H1 (cell line): ENCODE measurements around the gene NOD2. TPM values are rescaled to one million over a fixed set of nuclear protein-coding genes. Genes with fewer than 3 reads are reported as not detected.

Source experiments
- CTCF ChIA-PET: fragments of 300-600 bp; sonication (Branson Sonifier 250); formaldehyde crosslinking; loops from one replicate; lab custom pipeline; 2021; ENCODE audit not compliant: partially characterized antibody; lab: Charles Lee
- POLR2A ChIA-PET: fragments of 300-600 bp; sonication (Branson Sonifier 250); formaldehyde crosslinking; loops from one replicate; lab custom pipeline; 2021; ENCODE audit warnings: inconsistent platforms; ENCODE audit not compliant: partially characterized antibody; lab: Charles Lee
- DNase-seq, 2 experiments: peaks; one replicate each; pipeline versions ENCODE4 v3.0.0 to v3.0.0-alpha.2; 2010 to 2022; ENCODE audit warnings: low spot score in 2 of 2, low read depth in 1 of 2, mixed read lengths in 1 of 2
- FAIRE-seq: peaks from 2 replicates; lab custom pipeline; 2011; peaks lifted over from hg19 to GRCh38; lab: Jason Lieb, UNC
- H2AFZ ChIP-seq: 2 replicates; pipeline ENCODE4 v1.8.1; 2012; ENCODE audit warnings: low read length, inconsistent platforms
- H2AK5ac ChIP-seq: 2 replicates; pipeline ENCODE4 v1.6.1; 2013; ENCODE audit warnings: low read depth, low read length
- H2BK120ac ChIP-seq: replicated peaks from 2 replicates; pipeline ENCODE3; 2013; ENCODE audit warnings: low read depth, low read length, inconsistent platforms
- H2BK12ac ChIP-seq: 2 replicates; pipeline ENCODE4 v1.6.1; 2013; ENCODE audit warnings: low read depth, low read length
- H2BK15ac ChIP-seq: 2 replicates; pipeline ENCODE4 v1.6.1; 2013; ENCODE audit warnings: low read length
- H2BK20ac ChIP-seq: 2 replicates; pipeline ENCODE4 v1.6.1; 2013; ENCODE audit warnings: low read length
- H2BK5ac ChIP-seq: 2 replicates; pipeline ENCODE4 v1.6.1; 2013; ENCODE audit warnings: low read depth, low read length
- H3K14ac ChIP-seq: 2 replicates; pipeline ENCODE4 v1.6.1; 2013; ENCODE audit warnings: inconsistent platforms; ENCODE audit not compliant: insufficient read length
- H3K18ac ChIP-seq: 2 replicates; pipeline ENCODE4 v1.6.1; 2013; ENCODE audit warnings: low read length; ENCODE audit errors: extremely low read depth
- H3K23ac ChIP-seq: 2 replicates; pipeline ENCODE4 v1.6.1; 2013; ENCODE audit warnings: inconsistent platforms; ENCODE audit not compliant: insufficient read length
- H3K23me2 ChIP-seq: 2 replicates; pipeline ENCODE4 v1.6.1; 2013; ENCODE audit warnings: low read depth, low read length
- H3K27ac ChIP-seq: 2 replicates; pipeline ENCODE4 v1.6.1; 2011; ENCODE audit warnings: low read depth, low read length, inconsistent platforms
- H3K27me3 ChIP-seq, 4 experiments: replicated peaks in 1 of 4; 1 replicate in 1 of 4; 2 replicates in 3 of 4; pipeline versions ENCODE4 v1.6.1 to v1.8.1; 2011 to 2013; ENCODE audit warnings: low read length in 3 of 4, mild to moderate bottlenecking in 3 of 4, inconsistent platforms in 2 of 4, mixed read lengths in 2 of 4, moderate library complexity in 1 of 4; ENCODE audit not compliant: control insufficient read depth in 3 of 4, insufficient read depth in 3 of 4; ENCODE audit errors: extremely low read depth in 1 of 4
- H3K36me3 ChIP-seq, 4 experiments: 2 replicates each; pipeline versions ENCODE4 v1.6.1 to v1.8.1; 2011 to 2013; ENCODE audit warnings: mild to moderate bottlenecking in 4 of 4, low read length in 3 of 4, moderate library complexity in 2 of 4, control low read depth in 1 of 4, inconsistent platforms in 1 of 4; ENCODE audit not compliant: insufficient read depth in 4 of 4, control insufficient read depth in 2 of 4
- H3K4ac ChIP-seq: replicated peaks from 2 replicates; pipeline ENCODE3; 2013; ENCODE audit warnings: low read length, low read depth, mixed read lengths, inconsistent platforms; ENCODE audit not compliant: insufficient read length
- H3K4me1 ChIP-seq, 4 experiments: replicated peaks in 1 of 4; 1 replicate in 1 of 4; 2 replicates in 3 of 4; pipeline versions ENCODE4 v1.6.1 to v1.8.1; 2011 to 2013; ENCODE audit warnings: low read length in 3 of 4, inconsistent platforms in 2 of 4, mixed read lengths in 1 of 4; ENCODE audit not compliant: insufficient read depth in 4 of 4, control insufficient read depth in 3 of 4
- H3K4me2 ChIP-seq, 2 experiments: 2 replicates each; pipeline versions ENCODE4 v1.6.1 to v1.8.1; 2011 to 2013; ENCODE audit warnings: low read depth in 2 of 2, low read length in 2 of 2, control low read depth in 1 of 2, inconsistent platforms in 1 of 2, mild to moderate bottlenecking in 1 of 2; ENCODE audit not compliant: insufficient read depth in 1 of 2
- H3K4me3 ChIP-seq, 4 experiments: fragments of 200-600, 300-600 bp in 1 of 4; sonication (generic), shearing (Covaris generic), sonication (Bioruptor Twin) in 1 of 4; 2 replicates each; pipeline versions ENCODE4 v1.5.1 to v1.8.1; 2011 to 2016; ENCODE audit warnings: low read length in 4 of 4, low read depth in 3 of 4, control low read depth in 2 of 4, inconsistent platforms in 2 of 4, mild to moderate bottlenecking in 2 of 4, mixed read lengths in 1 of 4, moderate library complexity in 1 of 4; ENCODE audit not compliant: insufficient read depth in 2 of 4; ENCODE audit errors: extremely low read depth in 1 of 4
- H3K56ac ChIP-seq: replicated peaks from 2 replicates; pipeline ENCODE3; 2013; ENCODE audit warnings: low read depth, mild to moderate bottlenecking, mixed read lengths, low read length, inconsistent platforms; ENCODE audit not compliant: insufficient read length
- H3K79me1 ChIP-seq: 2 replicates; pipeline ENCODE4 v1.6.1; 2013; ENCODE audit warnings: low read depth, low read length, control low read depth
- H3K79me2 ChIP-seq, 2 experiments: 2 replicates each; pipeline versions ENCODE4 v1.6.1 to v1.8.1; 2012 to 2013; ENCODE audit warnings: low read length in 2 of 2, mild to moderate bottlenecking in 2 of 2, inconsistent platforms in 1 of 2; ENCODE audit not compliant: insufficient read depth in 2 of 2, control insufficient read depth in 1 of 2
- H3K9ac ChIP-seq, 4 experiments: replicated peaks in 1 of 4; 1 replicate in 1 of 4; 2 replicates in 3 of 4; pipeline versions ENCODE4 v1.6.1 to v1.8.1; 2011 to 2013; ENCODE audit warnings: low read depth in 3 of 4, low read length in 3 of 4, control low read depth in 2 of 4, mild to moderate bottlenecking in 2 of 4, moderate library complexity in 2 of 4, inconsistent platforms in 1 of 4; ENCODE audit errors: extremely low read depth in 1 of 4
- H3K9me3 ChIP-seq, 2 experiments: 2 replicates each; pipeline versions ENCODE4 v1.6.1 to v1.8.1; 2012 to 2013; ENCODE audit warnings: mild to moderate bottlenecking in 2 of 2, moderate library complexity in 2 of 2, control low read depth in 1 of 2, inconsistent platforms in 1 of 2, low read depth in 1 of 2, low read length in 1 of 2, mixed read lengths in 1 of 2; ENCODE audit not compliant: insufficient read depth in 2 of 2
- H4K20me1 ChIP-seq, 2 experiments: replicated peaks in 1 of 2; 2 replicates each; pipeline versions ENCODE3 to v1.8.1; 2011 to 2013; ENCODE audit warnings: inconsistent platforms in 2 of 2, low read length in 2 of 2, mild to moderate bottlenecking in 1 of 2; ENCODE audit not compliant: insufficient read depth in 2 of 2, control insufficient read depth in 1 of 2
- H4K5ac ChIP-seq: 2 replicates; pipeline ENCODE4 v1.6.1; 2013; ENCODE audit warnings: low read length, low read depth, mixed read lengths, inconsistent platforms; ENCODE audit not compliant: insufficient read length
- H4K8ac ChIP-seq: 2 replicates; pipeline ENCODE4 v1.8.0; 2013; ENCODE audit warnings: mild to moderate bottlenecking, moderate library complexity, low read length, inconsistent platforms; ENCODE audit not compliant: insufficient read depth; ENCODE audit errors: extremely low read depth
- H4K91ac ChIP-seq: replicated peaks from 2 replicates; pipeline ENCODE3; 2013; ENCODE audit warnings: low read length, mixed read lengths, inconsistent platforms; ENCODE audit not compliant: insufficient read length
- CTBP2 ChIP-seq: IDR thresholded peaks from 2 replicates; pipeline ENCODE4 v1.7.0; 2011; ENCODE audit warnings: borderline replicate concordance, mild to moderate bottlenecking, moderate library complexity, mixed read lengths, low read length; ENCODE audit not compliant: insufficient read depth, insufficient read length
- EP300 ChIP-seq, 2 experiments: IDR thresholded peaks; 1 replicate in 1 of 2; 2 replicates in 1 of 2; pipeline ENCODE4 v1.6.1; 2011 to 2012; ENCODE audit warnings: low read depth in 2 of 2, low read length in 2 of 2, mild to moderate bottlenecking in 2 of 2, borderline replicate concordance in 1 of 2, inconsistent platforms in 1 of 2, moderate library complexity in 1 of 2
- GABPA ChIP-seq: IDR thresholded peaks from 2 replicates; pipeline ENCODE4 v1.6.1; 2011; ENCODE audit warnings: mild to moderate bottlenecking, low read length, moderate library complexity, borderline replicate concordance; ENCODE audit not compliant: insufficient read depth
- HDAC2 ChIP-seq, 2 experiments: fragments of 300-600 bp in 1 of 2; sonication (generic) in 1 of 2; IDR thresholded peaks; 2 replicates each; pipeline ENCODE4 v1.6.1; 2011 to 2012; ENCODE audit warnings: low read depth in 2 of 2, low read length in 2 of 2, mild to moderate bottlenecking in 2 of 2, moderate library complexity in 2 of 2, borderline replicate concordance in 1 of 2, inconsistent platforms in 1 of 2
- JUN ChIP-seq: IDR thresholded peaks from 2 replicates; pipeline ENCODE4 v1.6.1; 2011; ENCODE audit warnings: low read depth, mild to moderate bottlenecking, improper control_type of control experiment, low read length
- MAX ChIP-seq: IDR thresholded peaks from 2 replicates; pipeline ENCODE4 v1.6.1; 2012; ENCODE audit warnings: inconsistent platforms
- RAD21 ChIP-seq, 2 experiments: IDR thresholded peaks in 1 of 2; conservative IDR thresholded peaks in 1 of 2; 2 replicates each; pipeline ENCODE4 v1.6.1; 2011; ENCODE audit warnings: low read depth in 2 of 2, low read length in 2 of 2, improper control_type of control experiment in 1 of 2, inconsistent platforms in 1 of 2, mild to moderate bottlenecking in 1 of 2, moderate library complexity in 1 of 2
- RNF2 ChIP-seq: fragments of 200-900, 300-1000 bp; sonication (generic); IDR thresholded peaks from 2 replicates; pipeline ENCODE4 v1.7.1; 2016; ENCODE audit warnings: borderline replicate concordance, low read depth, mild to moderate bottlenecking, antibody characterized with exemption, low read length; ENCODE audit not compliant: poor library complexity, severe bottlenecking; ENCODE audit errors: missing control alignments
- SP2 ChIP-seq: IDR thresholded peaks from 2 replicates; pipeline ENCODE4 v1.6.1; 2012; ENCODE audit warnings: mild to moderate bottlenecking, low read length, inconsistent platforms
- SP4 ChIP-seq: IDR thresholded peaks from 2 replicates; pipeline ENCODE4 v1.6.1; 2012; ENCODE audit warnings: low read length, inconsistent platforms
- WGBS, 2 experiments: shearing (Covaris generic) in 1 of 2; methylation state at CpG; one replicate each; pipeline versions ENCODE4 v1.1.6 to v1.1.7; 2013 to 2015; ENCODE audit warnings: low lambda C conversion rate in 2 of 2, mixed read lengths in 2 of 2, inconsistent platforms in 1 of 2, low coverage in 1 of 2, missing lambda C conversion rate in 1 of 2; ENCODE audit not compliant: insufficient replicate concordance in 2 of 2, insufficient coverage in 1 of 2, insufficient read length in 1 of 2; ENCODE audit errors: extremely low coverage in 1 of 2, missing lambda C conversion rate in 1 of 2; 5-methylcytosine and 5-hydroxymethylcytosine counted together
- polyA plus RNA-seq, 7 experiments: library from polyadenylated mRNA; depleted of rRNA in 3 of 7; stranded (reverse) in 5 of 7; unstranded in 2 of 7; fragments of >200 nt in 5 of 7; fragments of 200-250 nt in 2 of 7; gene quantifications; 1 replicate in 5 of 7; 2 replicates in 1 of 7; 4 replicates in 1 of 7; pipeline versions ENCODE4 v1.2.1 to v1.2.3, GENCODE V29; 2011 to 2013; ENCODE audit warnings: missing spikeins in 2 of 7, mixed read lengths in 2 of 7
- total RNA-seq: library from RNA; stranded (reverse); fragmentation: NEBNext Ultra II Directional; extraction: Animal tissue kit (Norgen Biotek cat#: 25700); gene quantifications from 2 replicates; pipeline ENCODE4 v1.2.1, GENCODE V29; 2021

NOD2 gene
- total and polyA plus RNA-seq, 2 of the 8 experiments (the other 6 are each of a cell fraction or from before 2014, with no cell fraction given): 0.37 to 0.42 TPM

GRCh38 chr16:50731989-50732832 is 38.8 kb downstream of the NOD2 start:
- H3K4ac ChIP-seq: no peak overlapping the region
- H2BK12ac ChIP-seq: no peak overlapping the region
- H3K4me3 ChIP-seq: no peak overlapping the region
- H3K56ac ChIP-seq: no peak overlapping the region
- H3K27ac ChIP-seq: no peak overlapping the region
- no peak overlapping the region for H2BK15ac ChIP-seq
- no peaks in the 10 kb centered on the region for H3K23me2 ChIP-seq
- H3K23ac ChIP-seq: no peak overlapping the region
- H2BK120ac ChIP-seq: no peak overlapping the region
- no peak overlapping the region for H3K18ac ChIP-seq
- no peaks in the 10 kb centered on the region for H3K79me1 ChIP-seq
- no peak overlapping the region for H3K4me2 ChIP-seq
- FAIRE-seq (no peak), DNase-seq (no peak)
- no peak overlapping the region for H4K5ac ChIP-seq
- H2AK5ac ChIP-seq: no peak overlapping the region
- no peak overlapping the region for H2BK20ac ChIP-seq
- POLR2A ChIA-PET: interaction anchor here (1.7 kb wide), 1 partner anchor 12 kb away, joined by 4 read pairs; no protein-coding TSS in a partner anchor
- no peaks in the 10 kb centered on the region for H3K79me2 ChIP-seq
- H3K9me3 ChIP-seq: no peaks in the 10 kb centered on the region
- H3K14ac ChIP-seq: no peak overlapping the region
- H3K4me1 ChIP-seq: no peaks in the 10 kb centered on the region
- H2AFZ ChIP-seq: no peak overlapping the region
- H4K8ac ChIP-seq: no peak overlapping the region
- no peak overlapping the region for H4K91ac ChIP-seq
- CTCF ChIA-PET: interaction anchor here (0.9 to 3.5 kb wide), 3 partner anchors 12 to 71 kb away, joined by 3 to 17 read pairs (median 4); no protein-coding TSS in a partner anchor
- no peak overlapping the region for H2BK5ac ChIP-seq
- no peaks in the 10 kb centered on the region; a peak in 1 of 7 replicates for H3K27me3 ChIP-seq
- 89% methylated on average over 10 of the region's 10 CpGs; no CpG with 5 or more reads in 1 of the 2 experiments for WGBS, 2 experiments
- no peaks in the 10 kb centered on the region for H4K20me1 ChIP-seq
- H3K36me3 ChIP-seq: no peaks in the 10 kb centered on the region
- H3K9ac ChIP-seq: no peak overlapping the region
- TF ChIP-seq EP300 (IDR thresholded peaks at IDR 0.05; ENCODE audit: borderline replicate concordance in 1 of 2, low read depth in 2 of 2, low read length in 2 of 2): no peak
- TF ChIP-seq CTBP2: no peak
- no peak for TF ChIP-seq MAX
- TF ChIP-seq RNF2: no peak
- no peak for TF ChIP-seq HDAC2 (IDR thresholded peaks at IDR 0.05; ENCODE audit: borderline replicate concordance in 1 of 2, low read depth in 2 of 2, low read length in 2 of 2)
- TF ChIP-seq SP4: no peak
- TF ChIP-seq JUN: no peak
- TF ChIP-seq GABPA: no peak
- no peak for TF ChIP-seq RAD21 (IDR thresholded peaks at IDR 0.05 in 1 of 2, conservative IDR thresholded peaks at IDR 0.05 in 1 of 2; ENCODE audit: low read depth in 2 of 2, low read length in 2 of 2)
- no peak for TF ChIP-seq SP2
